Neural cell (in vitro differentiated cells): Measurements from ENCODE around the gene PRAC1.

Source experiments
- CTCF ChIP-seq: fragments of 450-650 bp; IDR thresholded peaks from 2 replicates; pipeline ENCODE4 v1.5.1; 2014; ENCODE audit warnings: antibody characterized with exemption, mild to moderate bottlenecking, moderate library complexity; ENCODE audit not compliant: poor library complexity, severe bottlenecking
- POLR2AphosphoS5 ChIP-seq: IDR thresholded peaks from 2 replicates; pipeline ENCODE4 v1.6.1; 2012
- SMC3 ChIP-seq: fragments of 450-650 bp; conservative IDR thresholded peaks from 2 replicates; pipeline ENCODE4 v1.6.1; 2014; ENCODE audit warnings: antibody characterized with exemption, mild to moderate bottlenecking, moderate library complexity; ENCODE audit not compliant: poor library complexity

- TF ChIP-seq CTCF: no peak
- no peak for TF ChIP-seq SMC3
- TF ChIP-seq POLR2AphosphoS5: no peak
Observed at GRCh38 chr17:48725288-48726064, 3.2 kb upstream of the PRAC1 start.
